PC-3 (cell line): ENCODE data around the gene C1orf210. TPM values are rescaled to one million over a fixed set of nuclear protein-coding genes. Genes with fewer than 3 reads are reported as not detected.
A peak's percentile ranks its signal among the peaks of the same experiment; 100 is the strongest.

Experiments used
- ATAC-seq: fragments of 200-7000 bp; cut with Tn5 transposase; 2 replicates; pipeline ENCODE4 v1.9.1; 2020; ENCODE audit warnings: mild to moderate bottlenecking, moderate library complexity
- BruUV-seq: library from RNA; stranded (reverse); fragments of 400-500 nt; replicated peaks from 2 replicates; lab custom pipeline; 2021; lab: Mats Ljungman, UMichigan
- CTCF ChIA-PET: fragments of 300-600 bp; sonication (Branson Sonifier 250); formaldehyde crosslinking; loops from one replicate; lab custom pipeline; 2022; ENCODE audit warnings: antibody characterized with exemption; lab: Charles Lee
- POLR2A ChIA-PET: fragments of 300-600 bp; sonication (Branson Sonifier 250); formaldehyde crosslinking; loops from one replicate; lab custom pipeline; 2022; ENCODE audit warnings: antibody characterized with exemption; ENCODE audit not compliant: unreplicated experiment; lab: Charles Lee
- DNase-seq: peaks from one replicate; pipeline ENCODE4 v3.0.0-alpha.2; 2015
- H2AFZ ChIP-seq: fragments of 300-600 bp; sonication (generic); 2 replicates; pipeline ENCODE4 v1.6.0; 2016; ENCODE audit warnings: antibody characterized with exemption, low read length
- H3F3A ChIP-seq: fragments of 300-600 bp; sonication (generic); one replicate; pipeline ENCODE4 v1.6.0; 2017; ENCODE audit warnings: antibody characterized with exemption, low read length, control low read depth, mild to moderate bottlenecking; ENCODE audit not compliant: unreplicated experiment
- H3K27ac ChIP-seq: fragments of 300-600 bp; sonication (generic); 2 replicates; pipeline ENCODE4 v1.5.1; 2016; ENCODE audit warnings: mild to moderate bottlenecking, low read length
- H3K27me3 ChIP-seq: fragments of 300-600 bp; sonication (generic); 2 replicates; pipeline ENCODE4 v1.6.1; 2016; ENCODE audit warnings: low read length, mixed read lengths
- H3K36me3 ChIP-seq: fragments of 300-600 bp; sonication (generic); 2 replicates; pipeline ENCODE4 v1.6.1; 2016; ENCODE audit warnings: low read depth, mixed run types, low read length, mixed read lengths
- H3K4me1 ChIP-seq: fragments of 300-600 bp; sonication (generic); 2 replicates; pipeline ENCODE4 v1.5.1; 2016; ENCODE audit warnings: low read length; ENCODE audit not compliant: insufficient read depth
- H3K4me2 ChIP-seq: fragments of 300-600 bp; sonication (generic); 2 replicates; pipeline ENCODE4 v1.6.0; 2016; ENCODE audit warnings: low read length
- H3K4me3 ChIP-seq: fragments of 300-600 bp; sonication (generic); 2 replicates; pipeline ENCODE4 v1.5.1; 2016; ENCODE audit warnings: mild to moderate bottlenecking, low read length, mixed read lengths
- H3K79me2 ChIP-seq: fragments of 300-600 bp; sonication (generic); 2 replicates; pipeline ENCODE4 v1.6.1; 2017; ENCODE audit warnings: low read length, mixed read lengths
- H3K9ac ChIP-seq: fragments of 300-600 bp; sonication (generic); 2 replicates; pipeline ENCODE4 v1.6.0; 2016; ENCODE audit warnings: mild to moderate bottlenecking, low read length
- H3K9me2 ChIP-seq: fragments of 300-600 bp; sonication (generic); replicated peaks from 2 replicates; pipeline ENCODE4 v1.6.1; 2016; ENCODE audit warnings: mixed run types, low read length, mixed read lengths
- H3K9me3 ChIP-seq: fragments of 300-600 bp; sonication (generic); 2 replicates; pipeline ENCODE4 v1.6.1; 2016; ENCODE audit warnings: low read length, mixed read lengths
- H4K20me1 ChIP-seq: fragments of 300-600 bp; sonication (generic); 2 replicates; pipeline ENCODE4 v1.6.1; 2016; ENCODE audit warnings: low read length, mixed read lengths
- CTCF ChIP-seq: fragments of 300-600 bp; sonication (generic); conservative IDR thresholded peaks from 2 replicates; pipeline ENCODE4 v1.5.1; 2017; ENCODE audit warnings: antibody characterized with exemption, low read depth, mild to moderate bottlenecking, low read length
- EZH2 ChIP-seq: fragments of 300-600 bp; sonication (generic); IDR thresholded peaks from one replicate; pipeline ENCODE4 v1.6.1; 2017; ENCODE audit warnings: antibody characterized with exemption, mild to moderate bottlenecking, low read length; ENCODE audit not compliant: unreplicated experiment
- EZH2phosphoT487 ChIP-seq: fragments of 300-600 bp; sonication (generic); IDR thresholded peaks from 2 replicates; pipeline ENCODE4 v1.6.1; 2018; ENCODE audit warnings: mild to moderate bottlenecking, antibody characterized with exemption, low read length, borderline replicate concordance
- intact Hi-C: fragments of 100-400 bp; cut with micrococcal nuclease; formaldehyde crosslinking; loops from 2 replicates; pipeline ENCODE4 v1.9.0; 2023
- total RNA-seq: library from RNA; depleted of rRNA; stranded (reverse); fragments of >200 nt; gene quantifications from 2 replicates; pipeline ENCODE4 v1.2.3, GENCODE V29; 2014

Gene C1orf210
- total RNA-seq, 1 experiment from 2014 or later, result 17.8 TPM

- no peak for ATAC-seq
- Histone ChIP-seq H3K79me2 (no peaks in the 10 kb centered on the region), H3K9me3 (no peaks in the 10 kb centered on the region), H3K27me3 (no peaks in the 10 kb centered on the region), H3K9ac (no peak overlapping the region), H3K27ac (no peak overlapping the region), H3K4me2 (no peak overlapping the region), H3K9me2 (no peaks in the 10 kb centered on the region), H3K36me3 (no peaks in the 10 kb centered on the region), H2AFZ (no peak overlapping the region), H3F3A (no peaks in the 10 kb centered on the region), H4K20me1 (no peaks in the 10 kb centered on the region), H3K4me3 (no peak overlapping the region), H3K4me1 (peaks cover 24% of the 10 kb centered on the region)
- CTCF ChIA-PET, result no interaction called here
- intact Hi-C loops, result no loop called here
- BruUV-seq, result no TSS peak
- TF ChIP-seq EZH2phosphoT487 (no peak), CTCF (no peak), EZH2 (no peak)
- POLR2A ChIA-PET, result interaction anchor here (0.5 kb wide), 1 partner anchor 124 kb away, joined by 3 read pairs; no protein-coding TSS in a partner anchor
- DNase-seq, result no peak
These were observed 51.1 kb downstream of the C1orf210 start for GRCh38 chr1:43234267-43234666.

- no peaks in the 10 kb centered on the region for H3K9me2 ChIP-seq
- H3K27ac ChIP-seq, result no peak overlapping the region
- TF ChIP-seq EZH2phosphoT487 (no peak), CTCF (no peak), EZH2 (no peak)
- H3K4me1 ChIP-seq, result peaks cover 24% of the 10 kb centered on the region
- no peaks in the 10 kb centered on the region for H4K20me1 ChIP-seq
- H3F3A ChIP-seq, result no peaks in the 10 kb centered on the region
- BruUV-seq, result no TSS peak
- ChIA-PET CTCF (no interaction called here), POLR2A (interaction anchor here (0.6 kb wide), 1 partner anchor 10 kb away, joined by 5 read pairs; no protein-coding TSS in a partner anchor)
- no peak overlapping the region for H3K4me3 ChIP-seq
- no peaks in the 10 kb centered on the region for H3K9me3 ChIP-seq
- H3K79me2 ChIP-seq, result no peaks in the 10 kb centered on the region
- H3K36me3 ChIP-seq, result no peaks in the 10 kb centered on the region
- H3K9ac ChIP-seq, result no peak overlapping the region
- ATAC-seq (no peak), DNase-seq (no peak)
- H3K4me2 ChIP-seq, result no peak overlapping the region
- H2AFZ ChIP-seq, result no peak overlapping the region
- no peaks in the 10 kb centered on the region for H3K27me3 ChIP-seq
- intact Hi-C loops, result no loop called here
These were observed 51.8 kb downstream of the C1orf210 start for GRCh38 chr1:43233631-43234030.

- Histone ChIP-seq H3K4me1 (peaks cover 24% of the 10 kb centered on the region), H2AFZ (peak overlapping the region; percentile 66; the same call in 1 of the 2 replicates), H3K9me2 (no peaks in the 10 kb centered on the region), H3K79me2 (no peaks in the 10 kb centered on the region), H3K4me2 (peak overlapping the region; percentile 55), H4K20me1 (no peaks in the 10 kb centered on the region), H3K27ac (no peak overlapping the region), H3K27me3 (no peaks in the 10 kb centered on the region), H3K4me3 (no peak overlapping the region), H3K9me3 (no peaks in the 10 kb centered on the region), H3K9ac (no peak overlapping the region), H3K36me3 (no peaks in the 10 kb centered on the region), H3F3A (no peaks in the 10 kb centered on the region)
- DNase-seq (no peak), ATAC-seq (no peak)
- intact Hi-C loops, result no loop called here
- no peak for TF ChIP-seq CTCF
- TF ChIP-seq EZH2phosphoT487, result no peak
- no peak for TF ChIP-seq EZH2
- POLR2A ChIA-PET, result interaction anchor here (0.6 kb wide), 1 partner anchor 418 kb away, joined by 3 read pairs; the partner anchor contains the start of gene KDM4A
- CTCF ChIA-PET, result no interaction called here
- BruUV-seq, result TSS peak; percentile 60
These were observed 52.9 kb downstream of the C1orf210 start for GRCh38 chr1:43232482-43232881.
